ENCODE data around the gene PRMT3. TPM values are rescaled to one million over a fixed set of nuclear protein-coding genes. Genes with fewer than 3 reads are reported as not detected.

PRMT3 gene
- total and polyA plus RNA-seq, 10 donors: 6.9 to 20.7 (median 13.8) TPM

DNA sequence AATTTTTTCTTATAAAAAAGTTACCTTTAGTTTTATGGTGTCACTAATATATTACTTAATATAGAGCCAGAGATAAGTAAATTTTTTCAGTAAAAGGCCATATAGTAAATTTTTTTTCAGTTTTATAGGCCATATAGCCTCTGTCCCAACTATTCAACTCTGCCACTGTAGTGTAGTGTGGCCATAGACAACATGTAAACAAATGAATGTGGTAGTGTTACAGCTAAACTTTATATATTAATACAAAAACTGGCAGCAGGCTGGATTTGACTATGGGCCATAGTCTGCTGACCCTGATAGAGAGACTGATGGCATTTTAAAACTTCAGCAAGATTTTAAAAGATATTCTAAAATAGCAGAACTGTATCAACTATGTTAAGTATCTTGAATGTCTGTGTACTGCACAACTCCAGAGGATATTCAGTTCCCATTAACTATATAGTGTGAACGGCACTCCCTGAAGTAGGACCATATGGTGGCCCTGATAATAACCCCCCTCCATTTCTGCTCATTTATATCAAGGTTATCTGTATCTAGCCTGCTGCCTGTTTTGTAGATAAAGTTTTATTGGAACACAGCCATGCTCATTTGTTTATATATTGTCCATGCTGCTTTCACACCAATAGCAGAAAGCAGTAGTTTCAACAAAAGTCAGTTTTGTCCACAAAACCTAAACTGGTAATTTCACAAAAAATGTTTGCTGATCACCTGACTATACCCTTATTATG is 71.6 kb downstream of the PRMT3 start:
- intact Hi-C loops (cut with DNase I; ENCODE audit: low total_unique reads): no loop called here
- H3K36me3 ChIP-seq: peaks cover 0 to 47% (median 5%) of the 10 kb centered on the region in 6 donors
- no peak overlapping the region for H3K27ac ChIP-seq
- TF ChIP-seq POLR2A (IDR thresholded peaks at IDR 0.05) (no peak), POLR2AphosphoS5 (IDR thresholded peaks at IDR 0.05) (no peak)
- TF ChIP-seq, protein P1, sequence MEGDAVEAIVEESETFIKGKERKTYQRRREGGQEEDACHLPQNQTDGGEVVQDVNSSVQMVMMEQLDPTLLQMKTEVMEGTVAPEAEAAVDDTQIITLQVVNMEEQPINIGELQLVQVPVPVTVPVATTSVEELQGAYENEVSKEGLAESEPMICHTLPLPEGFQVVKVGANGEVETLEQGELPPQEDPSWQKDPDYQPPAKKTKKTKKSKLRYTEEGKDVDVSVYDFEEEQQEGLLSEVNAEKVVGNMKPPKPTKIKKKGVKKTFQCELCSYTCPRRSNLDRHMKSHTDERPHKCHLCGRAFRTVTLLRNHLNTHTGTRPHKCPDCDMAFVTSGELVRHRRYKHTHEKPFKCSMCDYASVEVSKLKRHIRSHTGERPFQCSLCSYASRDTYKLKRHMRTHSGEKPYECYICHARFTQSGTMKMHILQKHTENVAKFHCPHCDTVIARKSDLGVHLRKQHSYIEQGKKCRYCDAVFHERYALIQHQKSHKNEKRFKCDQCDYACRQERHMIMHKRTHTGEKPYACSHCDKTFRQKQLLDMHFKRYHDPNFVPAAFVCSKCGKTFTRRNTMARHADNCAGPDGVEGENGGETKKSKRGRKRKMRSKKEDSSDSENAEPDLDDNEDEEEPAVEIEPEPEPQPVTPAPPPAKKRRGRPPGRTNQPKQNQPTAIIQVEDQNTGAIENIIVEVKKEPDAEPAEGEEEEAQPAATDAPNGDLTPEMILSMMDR (IDR thresholded peaks at IDR 0.05 in 8 of 11, conservative IDR thresholded peaks at IDR 0.05 in 3 of 11): no peak
- no peaks in the 10 kb centered on the region for H3K9me3 ChIP-seq
- no peaks in the 10 kb centered on the region for H3K4me1 ChIP-seq
- H3K27me3 ChIP-seq (replicated peaks in 1 of 7): no peaks in the 10 kb centered on the region
- no peak overlapping the region for H3K4me3 ChIP-seq
- 47 to 83% (median 78%) methylated on average over 1 of the region's 1 CpG for WGBS, 5 donors
- no peak for DNase-seq

DNA sequence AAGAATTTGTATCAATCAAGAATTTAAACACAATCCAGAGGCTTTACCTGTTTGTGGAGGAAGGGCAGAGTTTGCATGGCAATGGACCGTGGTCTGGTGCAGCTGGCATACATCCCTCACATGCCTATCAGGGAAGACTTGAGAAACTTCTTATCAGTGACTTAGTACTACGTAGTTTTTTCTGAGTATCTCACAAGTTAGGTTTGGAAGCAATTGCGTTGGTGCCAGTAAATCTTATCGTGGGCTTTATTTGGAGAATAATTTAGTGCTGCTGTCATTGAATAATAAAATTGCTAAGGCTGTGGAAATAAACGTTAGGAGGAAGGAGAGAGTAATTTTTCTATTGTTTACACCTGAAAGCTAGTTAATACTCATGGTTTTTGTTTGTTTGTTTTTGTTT is 72.3 kb downstream of the PRMT3 start:
- H3K4me3 ChIP-seq: no peak overlapping the region
- no peaks in the 10 kb centered on the region for H3K4me1 ChIP-seq
- DNase-seq: no peak
- no peaks in the 10 kb centered on the region for H3K27me3 ChIP-seq (replicated peaks in 1 of 7)
- TF ChIP-seq POLR2A (IDR thresholded peaks at IDR 0.05) (no peak), POLR2AphosphoS5 (IDR thresholded peaks at IDR 0.05) (no peak)
- TF ChIP-seq, protein P1 (IDR thresholded peaks at IDR 0.05 in 8 of 11, conservative IDR thresholded peaks at IDR 0.05 in 3 of 11): no peak
- peaks cover 0 to 47% (median 8%) of the 10 kb centered on the region in 6 donors for H3K36me3 ChIP-seq
- H3K9me3 ChIP-seq: no peaks in the 10 kb centered on the region
- WGBS, 5 donors: 72 to 83% (median 73%) methylated on average over 5 of the region's 5 CpGs
- intact Hi-C loops (cut with DNase I; ENCODE audit: low total_unique reads): no loop called here
- no peak overlapping the region for H3K27ac ChIP-seq

- intact Hi-C loops (cut with DNase I; ENCODE audit: low total_unique reads): no loop called here
- H3K9me3 ChIP-seq: no peaks in the 10 kb centered on the region
- H3K4me1 ChIP-seq: no peaks in the 10 kb centered on the region
- 83 to 94% (median 91%) methylated on average over 2 of the region's 2 CpGs for WGBS, 5 donors
- no peak for DNase-seq
- no peak for TF ChIP-seq POLR2A (IDR thresholded peaks at IDR 0.05)
- TF ChIP-seq POLR2AphosphoS5 (IDR thresholded peaks at IDR 0.05): no peak
- TF ChIP-seq, protein P1 (IDR thresholded peaks at IDR 0.05 in 8 of 11, conservative IDR thresholded peaks at IDR 0.05 in 3 of 11): no peak
- no peaks in the 10 kb centered on the region for H3K27me3 ChIP-seq (replicated peaks in 1 of 7)
- no peak overlapping the region for H3K27ac ChIP-seq
- peaks cover 0 to 73% (median 8%) of the 10 kb centered on the region in 6 donors for H3K36me3 ChIP-seq
- H3K4me3 ChIP-seq: no peak overlapping the region
Observed at GRCh38 chr11:20464518-20464917, 77.0 kb downstream of the PRMT3 start.

- Histone ChIP-seq H3K9me3 (peaks cover 0 to 6% (median 5%) of the 10 kb centered on the region in 8 donors), H3K4me3 (no peak overlapping the region), H3K27ac (no peak overlapping the region), H3K4me1 (no peaks in the 10 kb centered on the region), H3K27me3 (replicated peaks in 1 of 7) (no peaks in the 10 kb centered on the region), H3K36me3 (peaks cover 0 to 77% (median 8%) of the 10 kb centered on the region in 6 donors)
- intact Hi-C loops (cut with DNase I; ENCODE audit: low total_unique reads): no loop called here
- TF ChIP-seq, protein P1 (IDR thresholded peaks at IDR 0.05 in 8 of 11, conservative IDR thresholded peaks at IDR 0.05 in 3 of 11): no peak
- TF ChIP-seq POLR2AphosphoS5 (IDR thresholded peaks at IDR 0.05) (no peak), POLR2A (IDR thresholded peaks at IDR 0.05) (no peak)
- no peak for DNase-seq
- 91 to 98% (median 92%) methylated on average over 6 of the region's 6 CpGs for WGBS, 5 donors
Observed at GRCh38 chr11:20467487-20468185, 80.1 kb downstream of the PRMT3 start.

Measured in spleen (tissue), 11 donors.